ENCODE measurements around the gene TRIM43. TPM values are rescaled to one million over a fixed set of nuclear protein-coding genes. Genes with fewer than 3 reads are reported as not detected.
"Not testable (repeated sequence)": the region's sequence is repeated elsewhere in the genome, so short reads cannot be mapped to it uniquely, and the experiment has no call there.

Gene TRIM43
- total RNA-seq, 1 donor from 2014 or later: not detected

DNA sequence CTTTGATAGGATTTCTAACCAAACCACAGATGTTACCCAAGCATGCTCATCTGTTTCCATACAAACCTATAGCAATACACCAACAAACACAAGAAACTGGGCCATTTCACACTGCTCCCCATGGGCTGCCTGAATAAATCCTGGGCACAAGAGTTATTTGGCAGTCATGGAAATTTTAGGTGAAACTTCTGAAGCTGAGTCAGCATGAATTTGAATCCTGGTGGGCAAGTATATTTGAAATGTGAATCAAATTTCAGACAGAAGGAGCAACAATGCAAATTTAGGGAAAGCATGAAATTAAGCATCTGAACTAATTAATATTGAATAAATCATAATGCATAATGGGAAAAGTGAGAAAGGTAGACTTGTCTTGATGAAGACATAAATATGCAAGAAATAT, 15.9 kb upstream of the TRIM43 start:
- Mint-ChIP-seq H3K27ac (no peak overlapping the region), H3K4me3 (ENCODE audit: low read depth) (no peak overlapping the region), H3K27me3 (peaks cover 6% of the 10 kb centered on the region), H3K9me3 (ENCODE audit: low read depth) (no peaks in the 10 kb centered on the region), H3K4me1 (ENCODE audit: low read depth) (no peaks in the 10 kb centered on the region), H3K36me3 (ENCODE audit: insufficient read depth) (no peaks in the 10 kb centered on the region)
- DNase-seq (ENCODE audit: low spot score, unreplicated experiment): no peak
- TF ChIP-seq, protein P1, sequence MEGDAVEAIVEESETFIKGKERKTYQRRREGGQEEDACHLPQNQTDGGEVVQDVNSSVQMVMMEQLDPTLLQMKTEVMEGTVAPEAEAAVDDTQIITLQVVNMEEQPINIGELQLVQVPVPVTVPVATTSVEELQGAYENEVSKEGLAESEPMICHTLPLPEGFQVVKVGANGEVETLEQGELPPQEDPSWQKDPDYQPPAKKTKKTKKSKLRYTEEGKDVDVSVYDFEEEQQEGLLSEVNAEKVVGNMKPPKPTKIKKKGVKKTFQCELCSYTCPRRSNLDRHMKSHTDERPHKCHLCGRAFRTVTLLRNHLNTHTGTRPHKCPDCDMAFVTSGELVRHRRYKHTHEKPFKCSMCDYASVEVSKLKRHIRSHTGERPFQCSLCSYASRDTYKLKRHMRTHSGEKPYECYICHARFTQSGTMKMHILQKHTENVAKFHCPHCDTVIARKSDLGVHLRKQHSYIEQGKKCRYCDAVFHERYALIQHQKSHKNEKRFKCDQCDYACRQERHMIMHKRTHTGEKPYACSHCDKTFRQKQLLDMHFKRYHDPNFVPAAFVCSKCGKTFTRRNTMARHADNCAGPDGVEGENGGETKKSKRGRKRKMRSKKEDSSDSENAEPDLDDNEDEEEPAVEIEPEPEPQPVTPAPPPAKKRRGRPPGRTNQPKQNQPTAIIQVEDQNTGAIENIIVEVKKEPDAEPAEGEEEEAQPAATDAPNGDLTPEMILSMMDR (IDR thresholded peaks at IDR 0.05; ENCODE audit: unreplicated experiment): no peak

DNA sequence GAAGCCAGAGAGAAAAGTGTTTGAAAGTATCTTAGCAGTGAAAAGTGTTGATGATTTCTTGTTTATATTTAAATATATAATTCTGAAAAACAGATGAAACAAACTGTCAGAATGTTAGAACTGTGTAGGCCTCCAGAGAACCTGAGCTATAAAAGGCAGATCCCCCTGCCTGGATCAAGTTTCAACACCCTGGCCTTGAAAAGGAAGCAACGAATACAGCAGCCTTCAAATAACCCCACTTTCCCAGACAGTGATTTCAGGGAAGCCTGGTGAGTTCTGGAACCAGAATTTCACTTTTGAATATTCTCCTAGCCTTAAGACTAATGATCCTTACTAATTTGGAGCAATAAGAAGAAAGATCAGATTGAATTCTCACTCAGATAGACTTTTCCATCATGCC, 13.3 kb upstream of the TRIM43 start:
- no peaks in the 10 kb centered on the region for H3K4me1 Mint-ChIP-seq (ENCODE audit: low read depth)

DNA sequence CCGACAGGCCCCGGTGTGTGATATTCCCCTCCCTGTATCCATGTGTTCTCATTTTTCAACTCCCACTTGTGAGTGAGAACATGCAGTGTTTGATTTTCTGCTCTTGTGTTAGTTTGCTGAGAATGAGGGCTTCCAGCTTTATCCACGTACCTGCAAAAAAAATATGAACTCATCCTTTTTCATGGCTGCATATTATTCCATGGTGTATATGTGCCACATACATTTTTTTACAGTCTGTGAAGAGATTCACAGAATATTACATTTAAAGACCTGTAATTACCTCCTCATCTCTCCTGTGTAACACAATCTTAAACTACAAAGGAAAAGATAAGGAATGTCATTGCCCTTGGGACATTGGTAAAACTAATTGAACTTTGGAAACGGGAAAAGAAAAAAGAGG, 8.3 kb upstream of the TRIM43 start:
- not testable (repeated sequence) for DNase-seq (ENCODE audit: low spot score, unreplicated experiment); H3K4me3 Mint-ChIP-seq (ENCODE audit: low read depth); H3K4me1 Mint-ChIP-seq (ENCODE audit: low read depth); H3K27ac Mint-ChIP-seq; H3K9me3 Mint-ChIP-seq (ENCODE audit: low read depth); H3K27me3 Mint-ChIP-seq; H3K36me3 Mint-ChIP-seq (ENCODE audit: insufficient read depth)

More for the DNA sequence above, 13.3 kb upstream of the TRIM43 start:
- Mint-ChIP-seq H3K9me3 (ENCODE audit: low read depth) (no peaks in the 10 kb centered on the region), H3K4me3 (ENCODE audit: low read depth) (no peak overlapping the region), H3K27me3 (peaks cover 2% of the 10 kb centered on the region), H3K27ac (no peak overlapping the region), H3K36me3 (ENCODE audit: insufficient read depth) (no peaks in the 10 kb centered on the region)
- TF ChIP-seq, protein P1 (IDR thresholded peaks at IDR 0.05; ENCODE audit: unreplicated experiment): no peak
- no peak for DNase-seq (ENCODE audit: low spot score, unreplicated experiment)

DNA sequence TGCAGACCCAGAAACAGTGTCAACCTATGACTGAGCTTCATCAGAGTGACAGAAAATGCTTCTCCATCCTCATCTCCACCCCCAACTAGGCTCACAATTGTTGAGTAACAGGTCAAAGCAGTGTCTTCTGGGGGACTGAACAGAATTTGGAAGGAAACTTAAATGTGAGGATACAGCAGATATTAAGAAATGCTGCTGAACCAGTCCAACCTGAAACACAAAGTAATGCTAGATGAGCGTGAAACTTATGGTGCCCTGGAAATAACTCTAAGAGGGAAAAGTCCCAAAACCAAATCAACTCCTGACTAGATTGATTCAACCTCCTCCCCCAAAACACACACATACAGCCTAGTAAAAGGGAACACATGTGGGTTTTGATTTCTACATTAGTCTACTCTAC, 7.5 kb upstream of the TRIM43 start:
- DNase-seq (ENCODE audit: low spot score, unreplicated experiment): not testable (repeated sequence)

DNA sequence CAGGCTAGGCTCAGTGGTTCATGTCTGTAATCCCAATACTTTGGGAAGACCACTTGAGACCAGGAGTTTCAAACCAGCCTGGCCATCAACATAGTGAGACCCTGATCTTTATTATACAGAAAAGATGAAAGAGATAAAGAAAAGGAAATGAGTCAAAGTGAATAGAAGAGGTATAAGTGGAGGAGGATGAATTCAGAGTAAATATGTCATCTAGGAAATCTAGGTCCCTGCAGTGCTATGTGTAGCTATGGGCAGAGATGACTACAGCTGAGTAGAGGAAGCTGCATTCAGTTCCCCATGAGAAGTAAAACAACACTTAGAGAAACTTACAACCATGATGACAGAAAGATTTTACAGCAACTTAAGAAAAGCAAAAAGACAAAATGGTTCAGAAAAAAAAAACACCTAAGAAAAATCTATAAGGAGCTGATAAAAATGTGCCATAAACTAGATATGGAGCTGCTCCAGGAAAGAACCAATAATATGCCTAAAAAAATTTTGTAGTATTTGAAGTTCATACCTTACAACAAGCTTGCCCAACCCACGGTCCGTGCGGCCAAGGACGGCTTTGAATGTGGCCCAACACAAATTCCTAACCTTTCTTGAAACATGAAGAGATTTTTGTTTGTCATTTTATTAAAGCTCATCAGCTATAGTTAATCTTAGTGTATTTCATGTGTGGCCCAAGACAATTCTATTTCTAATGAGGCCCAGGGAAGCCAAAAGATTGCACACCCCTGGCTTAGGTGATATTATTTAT, 1.8 kb upstream of the TRIM43 start:
- not testable (repeated sequence) for H3K4me3 Mint-ChIP-seq (ENCODE audit: low read depth); DNase-seq (ENCODE audit: low spot score, unreplicated experiment); H3K36me3 Mint-ChIP-seq (ENCODE audit: insufficient read depth); H3K4me1 Mint-ChIP-seq (ENCODE audit: low read depth); H3K27ac Mint-ChIP-seq; H3K9me3 Mint-ChIP-seq (ENCODE audit: low read depth)
- peaks cover 12% of the 10 kb centered on the region for H3K27me3 Mint-ChIP-seq

More for the DNA sequence above, 7.5 kb upstream of the TRIM43 start:
- not testable (repeated sequence) for H3K36me3 Mint-ChIP-seq (ENCODE audit: insufficient read depth); H3K9me3 Mint-ChIP-seq (ENCODE audit: low read depth); H3K4me1 Mint-ChIP-seq (ENCODE audit: low read depth); H3K4me3 Mint-ChIP-seq (ENCODE audit: low read depth); H3K27me3 Mint-ChIP-seq; H3K27ac Mint-ChIP-seq

DNA sequence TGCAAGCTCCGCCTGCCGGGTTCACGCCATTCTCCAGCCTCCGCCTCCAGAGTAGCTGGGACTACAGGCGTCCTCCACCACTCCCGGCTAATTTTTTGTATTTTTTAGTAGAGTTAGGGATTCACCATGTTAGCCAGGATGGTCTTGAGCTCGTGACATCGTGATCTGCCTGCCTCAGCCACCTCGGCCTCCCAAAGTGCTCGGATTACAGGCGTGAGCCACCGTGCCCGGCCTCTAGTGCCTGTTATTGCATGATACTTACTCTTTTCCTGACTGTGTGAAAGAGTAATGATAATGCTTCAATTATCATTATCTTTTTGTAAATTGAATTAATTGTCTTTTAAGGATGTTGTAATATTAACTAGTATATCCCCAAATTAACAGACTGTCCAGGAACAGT, 1.2 kb downstream of the TRIM43 start:
- H3K27ac Mint-ChIP-seq; H3K9me3 Mint-ChIP-seq (ENCODE audit: low read depth); H3K4me3 Mint-ChIP-seq (ENCODE audit: low read depth); DNase-seq (ENCODE audit: low spot score, unreplicated experiment); H3K36me3 Mint-ChIP-seq (ENCODE audit: insufficient read depth); H3K4me1 Mint-ChIP-seq (ENCODE audit: low read depth): not testable (repeated sequence)
- H3K27me3 Mint-ChIP-seq: peaks cover 12% of the 10 kb centered on the region

DNA sequence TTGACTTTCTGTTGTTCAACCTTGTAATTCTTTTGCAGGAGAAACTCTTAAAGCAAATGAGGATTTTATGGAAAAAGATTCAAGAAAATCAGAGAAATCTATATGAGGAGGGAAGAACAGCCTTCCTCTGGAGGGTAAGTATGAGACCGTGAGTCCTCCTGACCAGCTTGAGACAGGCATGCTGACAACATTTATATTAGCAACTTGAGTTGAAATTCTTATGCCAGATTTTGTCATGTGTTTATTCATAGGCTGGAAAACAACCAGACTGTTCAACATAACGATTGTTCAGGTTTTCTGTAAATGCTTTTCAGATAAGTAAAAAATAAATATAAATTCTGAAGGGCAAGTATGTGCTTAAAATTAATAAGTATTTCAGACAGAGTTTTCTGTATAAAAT, 3.2 kb downstream of the TRIM43 start:
- not testable (repeated sequence) for H3K36me3 Mint-ChIP-seq (ENCODE audit: insufficient read depth); H3K27ac Mint-ChIP-seq; DNase-seq (ENCODE audit: low spot score, unreplicated experiment); H3K4me3 Mint-ChIP-seq (ENCODE audit: low read depth); H3K4me1 Mint-ChIP-seq (ENCODE audit: low read depth); H3K27me3 Mint-ChIP-seq; H3K9me3 Mint-ChIP-seq (ENCODE audit: low read depth)

DNA sequence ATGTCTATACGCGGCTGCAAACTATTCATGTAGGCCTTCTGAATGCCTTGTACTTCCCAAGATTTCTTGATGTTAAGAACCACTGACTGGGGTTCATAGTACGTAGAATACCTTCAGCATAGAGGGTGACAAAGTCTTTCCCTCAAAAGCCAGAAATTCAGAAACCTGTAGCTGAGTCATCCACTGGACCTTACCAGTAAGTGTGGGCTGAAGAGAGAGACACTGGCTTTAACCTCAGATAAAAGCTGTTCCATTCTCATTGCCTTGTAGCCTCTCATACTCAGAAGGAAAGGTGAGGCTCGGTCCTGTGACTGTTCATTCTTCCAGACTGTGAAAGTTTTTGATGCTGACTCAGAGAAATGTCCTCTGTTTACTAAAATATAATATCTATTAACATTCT, 9.5 kb downstream of the TRIM43 start:
- DNase-seq (ENCODE audit: low spot score, unreplicated experiment); H3K4me1 Mint-ChIP-seq (ENCODE audit: low read depth); H3K27ac Mint-ChIP-seq; H3K9me3 Mint-ChIP-seq (ENCODE audit: low read depth); H3K36me3 Mint-ChIP-seq (ENCODE audit: insufficient read depth); H3K27me3 Mint-ChIP-seq; H3K4me3 Mint-ChIP-seq (ENCODE audit: low read depth): not testable (repeated sequence)

DNA sequence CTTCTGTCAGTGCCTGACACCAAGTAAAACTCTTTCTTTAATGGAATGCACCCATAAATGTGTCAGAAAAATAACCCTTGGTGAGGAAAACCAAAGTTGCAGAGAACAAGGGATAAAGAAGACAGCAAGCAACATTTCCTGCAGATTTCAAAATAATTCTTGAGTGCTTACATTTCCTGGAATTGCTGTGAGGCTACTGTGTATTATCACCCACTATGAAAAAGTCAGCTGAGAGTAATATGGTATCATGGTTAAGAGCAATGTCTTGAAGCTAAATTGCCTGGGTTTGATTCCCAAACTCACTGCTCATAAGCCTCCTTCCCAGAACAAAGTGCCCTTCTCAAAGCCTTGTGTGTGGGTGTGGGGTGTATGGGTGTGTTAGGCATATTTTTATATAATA, 10.3 kb downstream of the TRIM43 start:
- DNase-seq (ENCODE audit: low spot score, unreplicated experiment); H3K27me3 Mint-ChIP-seq; H3K36me3 Mint-ChIP-seq (ENCODE audit: insufficient read depth); H3K9me3 Mint-ChIP-seq (ENCODE audit: low read depth); H3K27ac Mint-ChIP-seq; H3K4me1 Mint-ChIP-seq (ENCODE audit: low read depth); H3K4me3 Mint-ChIP-seq (ENCODE audit: low read depth): not testable (repeated sequence)

DNA sequence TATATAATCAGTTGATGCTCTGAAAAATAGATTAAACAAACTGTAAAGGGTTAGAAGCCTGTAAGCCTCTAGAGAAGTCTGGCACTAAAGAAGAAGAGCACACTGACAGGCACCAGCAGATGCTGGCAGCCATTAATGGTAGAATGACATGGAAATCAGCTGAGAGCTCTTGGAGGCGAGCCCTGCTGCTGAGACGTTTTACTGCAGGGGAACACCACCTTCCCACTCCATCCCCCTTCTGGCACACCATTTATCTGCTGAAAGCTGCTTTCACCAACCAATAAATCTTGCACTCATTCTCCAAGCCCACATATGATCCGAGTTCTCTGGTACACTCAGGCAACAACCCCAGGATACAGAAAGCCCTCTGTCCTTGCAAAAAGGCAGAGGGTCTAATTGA, 16.6 kb downstream of the TRIM43 start:
- not testable (repeated sequence) for H3K9me3 Mint-ChIP-seq (ENCODE audit: low read depth); H3K4me3 Mint-ChIP-seq (ENCODE audit: low read depth); H3K4me1 Mint-ChIP-seq (ENCODE audit: low read depth); H3K27me3 Mint-ChIP-seq; H3K27ac Mint-ChIP-seq; H3K36me3 Mint-ChIP-seq (ENCODE audit: insufficient read depth); DNase-seq (ENCODE audit: low spot score, unreplicated experiment)

DNA sequence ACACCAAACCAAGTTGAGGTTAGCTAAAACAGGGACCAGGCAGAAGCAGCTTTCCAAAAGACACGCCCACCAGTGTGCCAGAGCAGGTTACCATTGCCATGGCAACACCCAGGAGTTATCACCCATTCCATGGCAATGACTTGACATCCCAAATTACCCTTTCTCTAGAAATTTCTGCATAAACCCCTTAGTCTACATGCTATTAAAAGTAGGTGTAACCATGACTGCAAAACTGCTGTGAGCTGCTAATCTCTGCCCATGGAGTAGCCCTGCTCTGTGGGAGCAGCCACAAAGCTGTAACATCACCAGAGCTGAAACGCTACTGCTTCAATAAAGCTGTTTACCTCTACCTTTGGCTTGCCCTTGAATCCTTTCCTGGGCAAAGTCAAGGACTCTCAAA, 18.0 kb downstream of the TRIM43 start:
- not testable (repeated sequence) for H3K4me3 Mint-ChIP-seq (ENCODE audit: low read depth); H3K36me3 Mint-ChIP-seq (ENCODE audit: insufficient read depth); H3K27me3 Mint-ChIP-seq; H3K4me1 Mint-ChIP-seq (ENCODE audit: low read depth); H3K27ac Mint-ChIP-seq; H3K9me3 Mint-ChIP-seq (ENCODE audit: low read depth); DNase-seq (ENCODE audit: low spot score, unreplicated experiment)

DNA sequence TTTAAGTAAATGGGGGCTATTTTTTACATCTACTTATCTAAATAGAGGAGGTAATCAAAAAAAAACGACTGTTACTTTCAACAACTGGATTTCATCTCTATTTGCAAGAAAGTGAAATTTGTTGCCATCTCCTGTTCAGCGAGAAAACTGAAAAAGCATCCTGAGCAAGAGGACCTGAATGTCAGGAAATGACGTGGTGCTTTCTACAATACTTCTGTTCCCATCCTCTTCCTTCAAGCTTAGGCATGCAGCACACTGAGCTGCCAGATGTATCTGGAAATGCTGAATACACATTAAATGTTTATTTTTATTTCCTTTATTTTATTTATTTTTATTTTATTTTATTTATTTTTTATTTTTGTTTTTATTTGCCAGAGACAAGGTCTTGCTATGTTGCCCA, 21.2 kb downstream of the TRIM43 start:
- H3K4me1 Mint-ChIP-seq (ENCODE audit: low read depth); H3K36me3 Mint-ChIP-seq (ENCODE audit: insufficient read depth); H3K4me3 Mint-ChIP-seq (ENCODE audit: low read depth); H3K27me3 Mint-ChIP-seq; H3K9me3 Mint-ChIP-seq (ENCODE audit: low read depth); H3K27ac Mint-ChIP-seq; DNase-seq (ENCODE audit: low spot score, unreplicated experiment): not testable (repeated sequence)

Measured in progenitor cell of endocrine pancreas (in vitro differentiated cells).